ENCODE measurements around the gene FOXD3.
A peak's percentile ranks its signal among the peaks of the same experiment; 100 is the strongest.

The FOXD3 gene

DNA sequence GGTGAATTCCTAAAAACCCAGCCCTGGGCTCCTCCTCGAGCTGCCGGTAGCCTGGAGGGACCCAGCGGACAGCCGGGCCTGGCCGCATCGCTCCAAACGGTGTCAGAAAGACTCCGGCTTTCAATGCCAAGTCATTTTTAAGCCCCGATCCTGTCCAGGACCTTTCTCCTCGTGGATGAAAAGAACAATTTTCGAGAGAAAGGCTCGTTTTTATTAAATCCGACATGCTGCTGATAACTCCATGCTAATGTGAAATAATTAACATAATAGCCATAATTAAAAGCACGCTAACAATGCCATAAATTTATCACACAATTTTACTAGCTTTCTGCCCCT, 4.6 kb upstream of the FOXD3 start:
- DNase-seq (no peak), ATAC-seq (no peak)
- peaks cover 46% of the 10 kb centered on the region for H3K4me1 Mint-ChIP-seq
- H3K27me3 Mint-ChIP-seq = peaks cover 89% of the 10 kb centered on the region
- no peak overlapping the region for H3K27ac Mint-ChIP-seq
- peak overlapping the region; percentile 74 to 78 for H3K4me3 Mint-ChIP-seq
- H3K9me3 Mint-ChIP-seq = peaks cover 6 to 11% of the 10 kb centered on the region in 2 donors

GRCh38 chr1:63318201-63318979, 4.0 kb upstream of the FOXD3 start:
- H3K4me3 Mint-ChIP-seq = peak overlapping the region; percentile 74 to 78
- H3K27me3 Mint-ChIP-seq = peaks cover 92% of the 10 kb centered on the region
- ATAC-seq (no peak), DNase-seq (no peak)
- peak overlapping the region in 1 of 2 donors; percentile 43 for H3K27ac Mint-ChIP-seq
- H3K4me1 Mint-ChIP-seq = peaks cover 46% of the 10 kb centered on the region
- peaks cover 6 to 11% of the 10 kb centered on the region in 2 donors for H3K9me3 Mint-ChIP-seq

DNA sequence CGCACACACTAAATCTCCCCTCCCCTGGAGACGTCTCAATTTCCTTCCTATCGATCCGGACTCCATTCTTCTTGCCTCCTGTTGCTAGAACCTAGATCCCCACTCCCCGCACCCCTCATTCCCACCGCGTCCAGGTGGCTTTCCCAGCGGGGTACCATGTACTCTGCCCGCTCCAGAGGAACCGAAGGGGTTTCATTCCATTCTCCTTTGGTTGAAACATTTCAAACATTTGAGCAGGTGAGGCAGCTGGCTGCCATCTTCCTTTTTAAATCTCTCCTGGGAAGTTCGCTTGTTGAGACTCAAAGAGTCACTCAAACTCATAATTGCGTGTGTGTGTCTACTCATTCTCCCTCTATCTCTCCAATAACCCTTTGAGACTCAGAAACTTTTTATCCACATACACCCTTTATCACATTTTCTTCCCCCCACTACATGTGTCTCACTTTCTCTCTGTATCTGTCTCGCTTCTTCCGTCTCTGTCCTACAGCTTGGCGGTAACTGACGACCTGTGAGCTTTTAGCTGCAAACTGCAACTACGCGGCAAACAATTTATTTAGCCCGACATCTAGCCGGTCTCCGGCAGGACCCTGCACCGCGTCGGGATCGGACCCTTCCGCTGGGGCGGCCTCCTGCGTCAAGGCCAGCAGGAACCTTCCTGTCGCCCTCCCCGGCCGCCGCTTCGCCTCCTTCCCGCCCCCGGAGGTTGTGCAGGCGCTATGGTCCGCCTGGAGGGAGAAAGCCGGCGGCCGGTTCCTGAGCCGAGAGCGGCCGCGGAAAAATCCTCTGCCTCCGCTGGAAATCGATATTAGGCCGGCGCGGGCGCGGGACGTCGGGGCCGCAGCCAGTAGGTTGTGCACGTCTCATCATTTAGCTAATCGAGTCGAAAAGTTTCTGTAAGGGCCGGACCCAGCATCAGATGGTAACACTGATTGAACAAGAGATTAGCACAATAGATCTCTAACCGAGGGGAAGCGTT, 3.0 kb upstream of the FOXD3 start:
- peak overlapping the region; percentile 68 to 78 for H3K4me3 Mint-ChIP-seq
- H3K4me1 Mint-ChIP-seq = peaks cover 48% of the 10 kb centered on the region
- DNase-seq = peak; percentile 14 to 17
- H3K9me3 Mint-ChIP-seq = peaks cover 6 to 11% of the 10 kb centered on the region in 2 donors
- H3K27ac Mint-ChIP-seq = peak overlapping the region in 1 of 2 donors; percentile 55
- H3K27me3 Mint-ChIP-seq = peaks cover 90% of the 10 kb centered on the region
- ATAC-seq = no peak

- peak; percentile 13 to 22 for DNase-seq
- H3K4me1 Mint-ChIP-seq = peaks cover 52% of the 10 kb centered on the region
- H3K4me3 Mint-ChIP-seq = peak overlapping the region; percentile 68 to 78
- no peak for ATAC-seq
- H3K27me3 Mint-ChIP-seq = peaks cover 89% of the 10 kb centered on the region
- peaks cover 6 to 11% of the 10 kb centered on the region in 2 donors for H3K9me3 Mint-ChIP-seq
- no peak overlapping the region for H3K27ac Mint-ChIP-seq
Measured at GRCh38 chr1:63320022-63320721, 2.2 kb upstream of the FOXD3 start.

- H3K4me1 Mint-ChIP-seq = peaks cover 55% of the 10 kb centered on the region
- peak overlapping the region; percentile 77 to 86 for H3K4me3 Mint-ChIP-seq
- DNase-seq (no peak), ATAC-seq (no peak)
- peaks cover 6 to 11% of the 10 kb centered on the region in 2 donors for H3K9me3 Mint-ChIP-seq
- peaks cover 88% of the 10 kb centered on the region for H3K27me3 Mint-ChIP-seq
- peak overlapping the region; percentile 57 to 78 for H3K27ac Mint-ChIP-seq
Measured at GRCh38 chr1:63321066-63321784, 1.1 kb upstream of the FOXD3 start.

GRCh38 chr1:63321785-63322113, 618 bp upstream of the FOXD3 start:
- ATAC-seq (no peak), DNase-seq (no peak)
- peaks cover 6 to 11% of the 10 kb centered on the region in 2 donors for H3K9me3 Mint-ChIP-seq
- H3K27ac Mint-ChIP-seq = peak overlapping the region; percentile 57 to 78
- H3K27me3 Mint-ChIP-seq = peaks cover 88% of the 10 kb centered on the region
- peak overlapping the region; percentile 77 to 86 for H3K4me3 Mint-ChIP-seq
- peaks cover 58% of the 10 kb centered on the region for H3K4me1 Mint-ChIP-seq

DNA sequence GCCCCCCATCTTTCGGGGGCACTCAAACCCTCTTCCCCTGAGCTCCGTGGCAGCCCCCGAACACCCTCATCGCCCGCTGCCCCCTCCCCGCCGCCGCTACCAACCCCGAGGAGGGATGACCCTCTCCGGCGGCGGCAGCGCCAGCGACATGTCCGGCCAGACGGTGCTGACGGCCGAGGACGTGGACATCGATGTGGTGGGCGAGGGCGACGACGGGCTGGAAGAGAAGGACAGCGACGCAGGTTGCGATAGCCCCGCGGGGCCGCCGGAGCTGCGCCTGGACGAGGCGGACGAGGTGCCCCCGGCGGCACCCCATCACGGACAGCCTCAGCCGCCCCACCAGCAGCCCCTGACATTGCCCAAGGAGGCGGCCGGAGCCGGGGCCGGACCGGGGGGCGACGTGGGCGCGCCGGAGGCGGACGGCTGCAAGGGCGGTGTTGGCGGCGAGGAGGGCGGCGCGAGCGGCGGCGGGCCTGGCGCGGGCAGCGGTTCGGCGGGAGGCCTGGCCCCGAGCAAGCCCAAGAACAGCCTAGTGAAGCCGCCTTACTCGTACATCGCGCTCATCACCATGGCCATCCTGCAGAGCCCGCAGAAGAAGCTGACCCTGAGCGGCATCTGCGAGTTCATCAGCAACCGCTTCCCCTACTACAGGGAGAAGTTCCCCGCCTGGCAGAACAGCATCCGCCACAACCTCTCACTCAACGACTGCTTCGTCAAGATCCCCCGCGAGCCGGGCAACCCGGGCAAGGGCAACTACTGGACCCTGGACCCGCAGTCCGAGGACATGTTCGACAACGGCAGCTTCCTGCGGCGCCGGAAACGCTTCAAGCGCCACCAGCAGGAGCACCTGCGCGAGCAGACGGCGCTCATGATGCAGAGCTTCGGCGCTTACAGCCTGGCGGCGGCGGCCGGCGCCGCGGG, 837 bp downstream of the FOXD3 start:
- DNase-seq = peak; percentile 61 to 62
- ATAC-seq = peak; percentile 60
- Mint-ChIP-seq H3K27ac (peak overlapping the region; percentile 12 to 40), H3K4me1 (peaks cover 64% of the 10 kb centered on the region), H3K4me3 (peak overlapping the region; percentile 85 to 92), H3K27me3 (peaks cover 94% of the 10 kb centered on the region), H3K9me3 (peaks cover 6 to 11% of the 10 kb centered on the region in 2 donors)

- DNase-seq = peak in 1 of 2 donors; percentile 9
- Mint-ChIP-seq H3K27ac (no peak overlapping the region), H3K4me3 (peak overlapping the region; percentile 57 to 86), H3K4me1 (peaks cover 60% of the 10 kb centered on the region), H3K27me3 (peaks cover 94% of the 10 kb centered on the region), H3K9me3 (peaks cover 4 to 6% of the 10 kb centered on the region in 2 donors)
- peak; percentile 13 for ATAC-seq
Measured at GRCh38 chr1:63323865-63324778, 1.8 kb downstream of the FOXD3 start.

DNA sequence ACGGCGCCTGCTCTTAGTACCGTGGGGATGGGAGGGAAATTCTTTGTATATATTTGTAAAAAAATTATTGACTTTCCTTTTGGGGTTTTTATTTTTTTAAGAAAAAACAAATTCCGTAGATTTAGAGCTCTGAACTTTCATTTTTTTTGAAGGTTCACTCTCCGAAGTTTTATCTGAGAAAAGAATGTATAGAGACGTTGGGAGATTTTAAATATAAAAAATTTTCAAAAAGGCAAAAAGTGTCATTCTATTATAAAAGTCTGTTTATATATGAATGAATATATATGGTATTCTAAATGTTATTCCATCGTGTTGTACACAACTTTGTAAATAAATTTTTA, 2.4 kb downstream of the FOXD3 start:
- ATAC-seq = no peak
- Mint-ChIP-seq H3K4me3 (peak overlapping the region; percentile 57 to 86), H3K27me3 (peaks cover 94% of the 10 kb centered on the region), H3K4me1 (peaks cover 60% of the 10 kb centered on the region), H3K27ac (no peak overlapping the region), H3K9me3 (no peaks in the 10 kb centered on the region)
- DNase-seq = no peak

- DNase-seq (no peak), ATAC-seq (no peak)
- no peak overlapping the region for H3K27ac Mint-ChIP-seq
- H3K9me3 Mint-ChIP-seq = no peaks in the 10 kb centered on the region
- peaks cover 94% of the 10 kb centered on the region for H3K27me3 Mint-ChIP-seq
- peak overlapping the region in 1 of 2 donors; percentile 9 for H3K4me3 Mint-ChIP-seq
- peaks cover 60% of the 10 kb centered on the region for H3K4me1 Mint-ChIP-seq
Measured at GRCh38 chr1:63325279-63325985, 3.1 kb downstream of the FOXD3 start.

DNA sequence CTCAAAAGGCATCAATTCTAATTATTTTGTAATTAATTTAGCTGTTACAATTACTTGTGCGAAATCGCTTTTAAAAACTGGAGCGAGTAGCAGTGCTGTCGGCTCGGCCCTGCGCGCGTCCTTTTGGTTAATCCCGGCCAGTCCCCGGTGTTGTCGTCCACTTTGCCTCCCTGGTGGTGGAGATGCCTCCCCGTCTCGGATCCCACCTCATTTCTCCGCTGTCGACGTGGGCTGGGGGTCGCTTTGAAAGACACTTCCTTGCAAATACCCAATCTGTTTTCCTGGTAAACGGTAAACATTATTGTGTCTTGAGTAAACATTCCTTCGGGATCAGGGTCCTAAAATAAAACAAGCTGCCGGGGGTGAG, 3.7 kb downstream of the FOXD3 start:
- DNase-seq = no peak
- H3K4me3 Mint-ChIP-seq = peak overlapping the region; percentile 13 to 27
- no peak for ATAC-seq
- peaks cover 94% of the 10 kb centered on the region for H3K27me3 Mint-ChIP-seq
- H3K4me1 Mint-ChIP-seq = peaks cover 60% of the 10 kb centered on the region
- H3K27ac Mint-ChIP-seq = no peak overlapping the region
- H3K9me3 Mint-ChIP-seq = no peaks in the 10 kb centered on the region

GRCh38 chr1:63326473-63327380, 4.4 kb downstream of the FOXD3 start:
- H3K4me3 Mint-ChIP-seq = peak overlapping the region; percentile 57 to 66
- peak in 1 of 2 donors; percentile 15 for DNase-seq
- no peaks in the 10 kb centered on the region for H3K9me3 Mint-ChIP-seq
- no peak for ATAC-seq
- H3K27ac Mint-ChIP-seq = peak overlapping the region in 1 of 2 donors; percentile 34
- peaks cover 94% of the 10 kb centered on the region for H3K27me3 Mint-ChIP-seq
- peaks cover 54% of the 10 kb centered on the region for H3K4me1 Mint-ChIP-seq

Data from stimulated activated naive CD8-positive, alpha-beta T cell treated with anti-CD3 and anti-CD28 coated beads, Interleukin-15, amount 100 ng/mL, for 72 hours (primary cell).